MCF 10A (cell line): ENCODE data around the gene SFN. TPM values are rescaled to one million over a fixed set of nuclear protein-coding genes. Genes with fewer than 3 reads are reported as not detected.
A peak's percentile ranks its signal among the peaks of the same experiment; 100 is the strongest.

Experiments used
- BruUV-seq: library from RNA; stranded (reverse); fragments of 400-500 nt; replicated peaks from 2 replicates; lab custom pipeline; 2021; lab: Mats Ljungman, UMichigan
- CTCF ChIA-PET: fragments of 300-600 bp; sonication (Branson Sonifier 250); formaldehyde crosslinking; extraction: SDS; loops from one replicate; lab custom pipeline; 2021; ENCODE audit warnings: antibody characterized with exemption, inconsistent platforms; lab: Yijun Ruan, JAX
- POLR2A ChIA-PET: fragments of 300-600, 350-650 bp; sonication (Branson Sonifier 250); formaldehyde crosslinking; extraction: SDS; loops from one replicate; lab custom pipeline; 2020; ENCODE audit warnings: antibody characterized with exemption, inconsistent platforms; lab: Yijun Ruan, JAX
- DNase-seq: peaks from one replicate; pipeline ENCODE4 v3.0.0-alpha.2; 2018; ENCODE audit not compliant: unreplicated experiment
- H3K27ac Mint-ChIP-seq: one replicate; pipeline ENCODE4 v1.8.0; 2022; ENCODE audit warnings: mild to moderate bottlenecking, low read depth, mixed read lengths; ENCODE audit not compliant: unreplicated experiment
- H3K27me3 Mint-ChIP-seq: one replicate; pipeline ENCODE4 v1.8.0; 2022; ENCODE audit warnings: mixed read lengths; ENCODE audit not compliant: insufficient read depth, unreplicated experiment
- H3K36me3 Mint-ChIP-seq: one replicate; pipeline ENCODE4 v1.8.0; 2022; ENCODE audit warnings: mild to moderate bottlenecking, moderate library complexity, mixed read lengths; ENCODE audit not compliant: insufficient read depth, unreplicated experiment
- H3K4me1 Mint-ChIP-seq: one replicate; pipeline ENCODE4 v1.8.0; 2022; ENCODE audit warnings: mixed read lengths; ENCODE audit not compliant: insufficient read depth, unreplicated experiment
- H3K4me3 Mint-ChIP-seq: one replicate; pipeline ENCODE4 v1.8.0; 2022; ENCODE audit warnings: mild to moderate bottlenecking, moderate library complexity, mixed read lengths; ENCODE audit not compliant: unreplicated experiment
- H3K9me3 Mint-ChIP-seq: one replicate; pipeline ENCODE4 v1.8.0; 2022; ENCODE audit warnings: mixed read lengths; ENCODE audit not compliant: unreplicated experiment
- intact Hi-C: fragments of 100-400 bp; cut with micrococcal nuclease; formaldehyde crosslinking; loops from 2 replicates; pipeline ENCODE4 v1.14.1; 2022
- total RNA-seq: library from RNA; stranded (reverse); gene quantifications from 2 replicates; pipeline ENCODE4 v1.2.3, GENCODE V29; 2022
- TF ChIP-seq, protein P1 (sequence below): fragments of 200-600 bp; IDR thresholded peaks from one replicate; pipeline ENCODE4 v1.8.0; 2022; ENCODE audit warnings: antibody characterized with exemption, mild to moderate bottlenecking; ENCODE audit not compliant: unreplicated experiment

SFN gene
- total RNA-seq, 1 experiment from 2014 or later: 337 TPM

DNA sequence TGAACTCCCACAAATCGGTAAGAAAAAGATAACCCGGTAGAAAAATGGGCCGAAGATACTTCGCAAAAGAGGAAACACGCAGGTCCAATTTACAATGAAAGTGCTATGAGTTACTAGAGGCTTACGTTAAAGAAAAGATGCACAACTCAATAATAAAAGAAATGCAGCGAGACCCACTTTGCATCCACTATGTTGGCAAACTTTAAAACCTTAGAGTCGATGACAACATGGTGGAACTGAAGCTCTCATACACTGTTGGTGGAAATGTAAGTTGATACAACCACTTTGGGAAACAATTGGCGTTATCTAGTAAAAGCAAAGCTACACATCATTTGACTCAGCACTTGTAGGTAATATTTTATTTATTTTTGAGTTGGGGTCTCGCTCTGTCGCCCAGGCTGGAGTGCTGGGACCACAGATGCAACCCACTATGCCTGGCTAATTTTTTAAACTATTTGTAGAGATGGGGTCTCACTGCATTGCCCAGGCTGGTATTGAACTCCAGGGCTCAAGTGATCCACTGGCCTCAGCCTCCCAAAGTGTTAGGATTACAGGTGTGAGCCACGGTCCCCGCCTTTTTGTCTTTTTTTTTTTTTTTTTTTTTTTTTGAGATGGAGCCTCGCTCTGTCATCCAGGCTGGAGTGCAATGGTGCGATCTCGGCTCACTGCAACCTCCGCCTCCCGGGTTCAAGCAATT lies 38.0 kb downstream of the SFN start:
- H3K36me3 Mint-ChIP-seq: peaks cover 34% of the 10 kb centered on the region
- H3K9me3 Mint-ChIP-seq: no peaks in the 10 kb centered on the region
- peak overlapping the region; percentile 90 for H3K4me3 Mint-ChIP-seq
- ChIA-PET POLR2A (interaction anchor here (0.7 to 6.3 kb wide), 24 partner anchors 8 to 899 kb away, joined by 3 to 103 read pairs (median 6); partner anchors contain the start of genes GPN2, KDF1, NUDC and RPS6KA1), CTCF (interaction anchor here (0.6 to 0.7 kb wide), 2 partner anchors 98 to 707 kb away, joined by 4 to 5 read pairs; no protein-coding TSS in a partner anchor)
- BruUV-seq: no TSS peak
- intact Hi-C loops: no loop called here
- no peak for DNase-seq
- TF ChIP-seq, protein P1, sequence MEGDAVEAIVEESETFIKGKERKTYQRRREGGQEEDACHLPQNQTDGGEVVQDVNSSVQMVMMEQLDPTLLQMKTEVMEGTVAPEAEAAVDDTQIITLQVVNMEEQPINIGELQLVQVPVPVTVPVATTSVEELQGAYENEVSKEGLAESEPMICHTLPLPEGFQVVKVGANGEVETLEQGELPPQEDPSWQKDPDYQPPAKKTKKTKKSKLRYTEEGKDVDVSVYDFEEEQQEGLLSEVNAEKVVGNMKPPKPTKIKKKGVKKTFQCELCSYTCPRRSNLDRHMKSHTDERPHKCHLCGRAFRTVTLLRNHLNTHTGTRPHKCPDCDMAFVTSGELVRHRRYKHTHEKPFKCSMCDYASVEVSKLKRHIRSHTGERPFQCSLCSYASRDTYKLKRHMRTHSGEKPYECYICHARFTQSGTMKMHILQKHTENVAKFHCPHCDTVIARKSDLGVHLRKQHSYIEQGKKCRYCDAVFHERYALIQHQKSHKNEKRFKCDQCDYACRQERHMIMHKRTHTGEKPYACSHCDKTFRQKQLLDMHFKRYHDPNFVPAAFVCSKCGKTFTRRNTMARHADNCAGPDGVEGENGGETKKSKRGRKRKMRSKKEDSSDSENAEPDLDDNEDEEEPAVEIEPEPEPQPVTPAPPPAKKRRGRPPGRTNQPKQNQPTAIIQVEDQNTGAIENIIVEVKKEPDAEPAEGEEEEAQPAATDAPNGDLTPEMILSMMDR: no peak
- H3K27ac Mint-ChIP-seq: peak overlapping the region; percentile 98
- H3K27me3 Mint-ChIP-seq: no peaks in the 10 kb centered on the region
- H3K4me1 Mint-ChIP-seq: peaks cover 13% of the 10 kb centered on the region

DNA sequence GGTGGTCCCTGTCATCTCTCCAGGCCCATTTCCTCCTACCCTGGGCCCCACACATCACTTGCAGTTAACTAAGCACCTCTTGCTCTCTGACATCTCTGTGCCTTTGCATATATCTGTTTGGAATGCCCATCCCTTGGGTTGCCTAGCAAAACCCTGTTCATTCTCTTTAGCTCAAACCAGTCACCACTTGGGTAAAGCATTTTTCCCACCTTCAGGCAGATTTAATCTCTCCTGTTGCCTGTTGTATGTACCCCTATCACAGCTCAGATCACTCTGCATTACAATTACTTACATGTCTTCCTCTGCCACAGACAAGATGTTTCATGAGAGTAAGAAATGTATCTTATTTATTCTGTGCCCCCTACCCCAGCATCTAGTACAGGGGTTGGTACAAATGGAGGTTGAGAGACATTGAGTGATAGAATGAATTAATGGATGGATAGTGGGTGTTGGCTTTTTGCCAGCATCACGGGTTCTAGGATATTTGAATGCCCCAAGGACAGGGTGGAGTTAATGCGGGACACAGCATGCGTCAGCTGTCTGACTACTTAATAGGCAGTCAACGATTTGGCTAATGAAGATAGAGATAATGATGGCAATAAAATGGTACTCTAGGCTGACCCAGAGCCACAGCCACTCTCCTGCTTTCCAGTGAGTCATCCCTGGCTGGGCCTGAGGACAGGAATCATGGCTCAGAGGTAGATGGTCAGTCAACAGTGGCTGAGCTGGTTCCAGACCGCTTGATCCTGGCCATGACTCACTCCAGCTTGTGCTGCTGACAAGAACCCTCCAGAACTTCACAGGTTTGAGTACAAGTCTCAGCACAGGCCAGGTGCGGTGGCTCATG lies 44.3 kb downstream of the SFN start:
- Mint-ChIP-seq H3K27me3 (no peaks in the 10 kb centered on the region), H3K36me3 (no peaks in the 10 kb centered on the region), H3K27ac (peak overlapping the region; percentile 6), H3K4me3 (no peak overlapping the region), H3K9me3 (no peaks in the 10 kb centered on the region), H3K4me1 (peaks cover 15% of the 10 kb centered on the region)
- ChIA-PET CTCF (interaction anchor here (0.6 kb wide), 1 partner anchor 107 kb away, joined by 4 read pairs; no protein-coding TSS in a partner anchor), POLR2A (interaction anchor here (0.6 to 2.2 kb wide), 5 partner anchors 13 to 1509 kb away, joined by 3 to 5 read pairs (median 4); partner anchors contain the start of genes GPN2 and NUDC)
- TF ChIP-seq, protein P1: no peak
- intact Hi-C loops: loop anchor here (2.0 kb wide), 1 partner anchor 14 kb away; the partner anchor contains the start of gene NUDC
- no TSS peak for BruUV-seq
- DNase-seq: peak; percentile 88

DNA sequence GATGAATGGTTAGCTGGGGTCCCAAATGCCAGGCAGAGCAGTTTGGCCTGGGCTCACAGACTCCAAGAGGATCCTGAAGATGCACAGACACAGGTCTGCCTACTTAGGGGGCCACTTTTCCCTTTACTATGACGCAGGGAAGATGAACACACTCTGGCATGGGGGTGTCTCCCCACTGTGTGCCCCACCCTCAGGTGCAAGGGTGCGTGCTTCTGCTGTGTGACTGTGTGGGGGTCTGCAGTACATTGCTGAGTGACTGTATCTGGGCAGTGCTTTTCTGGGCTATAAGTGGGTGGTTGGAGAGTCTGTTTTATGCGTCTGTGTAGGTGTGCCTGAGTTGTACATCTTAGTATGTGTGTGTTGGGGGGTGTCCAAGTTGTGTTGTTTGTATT lies 47.0 kb downstream of the SFN start:
- peaks cover 15% of the 10 kb centered on the region for H3K4me1 Mint-ChIP-seq
- no peak for DNase-seq
- CTCF ChIA-PET: interaction anchor here (0.5 to 1.2 kb wide), 2 partner anchors 224 to 485 kb away, joined by 3 to 4 read pairs; no protein-coding TSS in a partner anchor
- POLR2A ChIA-PET: interaction anchor here (1.0 kb wide), 1 partner anchor 10 kb away, joined by 3 read pairs; the partner anchor contains the start of gene GPATCH3
- TF ChIP-seq, protein P1: no peak
- H3K27ac Mint-ChIP-seq: no peak overlapping the region
- H3K36me3 Mint-ChIP-seq: no peaks in the 10 kb centered on the region
- intact Hi-C loops: no loop called here
- H3K4me3 Mint-ChIP-seq: no peak overlapping the region
- BruUV-seq: no TSS peak
- no peaks in the 10 kb centered on the region for H3K9me3 Mint-ChIP-seq
- no peaks in the 10 kb centered on the region for H3K27me3 Mint-ChIP-seq
